GM19043 (cell line): Measurements from ENCODE around the gene WLS.
"Not testable (repeated sequence)": the region's sequence is repeated elsewhere in the genome, so short reads cannot be mapped to it uniquely, and the experiment has no call there.

Source experiments
- ATAC-seq: cut with Tn5 transposase; IDR thresholded peaks from one replicate; pipeline ENCODE4 v1.9.1; 2021; ENCODE audit warnings: low read depth; ENCODE audit not compliant: unreplicated experiment

Gene WLS

GRCh38 chr1:68232289-68233148 is at the start of gene WLS:
TSS of gene WLS (minus strand) at chr1:68232523. CDS start at chr1:68232299, 224 bp downstream.
- no peak for ATAC-seq

GRCh38 chr1:68280286-68280685 is 48.0 kb upstream of the WLS start:
- no peak for ATAC-seq

- no peak for ATAC-seq
Observed at GRCh38 chr1:68279846-68280245, 47.5 kb upstream of the WLS start.

GRCh38 chr1:68278221-68278620 is 45.9 kb upstream of the WLS start:
- no peak for ATAC-seq

- ATAC-seq, result no peak
Observed at GRCh38 chr1:68276448-68276847, 44.1 kb upstream of the WLS start.

GRCh38 chr1:68273530-68273929 is 41.2 kb upstream of the WLS start:
- no peak for ATAC-seq

- ATAC-seq, result no peak
Observed at GRCh38 chr1:68271596-68271995, 39.3 kb upstream of the WLS start.

GRCh38 chr1:68270951-68271350 is 38.6 kb upstream of the WLS start:
- no peak for ATAC-seq

GRCh38 chr1:68269637-68270430 is 37.5 kb upstream of the WLS start:
- ATAC-seq, result no peak

- ATAC-seq, result no peak
Observed at GRCh38 chr1:68268896-68269483, 36.7 kb upstream of the WLS start.

GRCh38 chr1:68256824-68257223 is 24.5 kb upstream of the WLS start:
- not testable (repeated sequence) for ATAC-seq

- ATAC-seq, result no peak
Observed at GRCh38 chr1:68255301-68255700, 23.0 kb upstream of the WLS start.

- no peak for ATAC-seq
Observed at GRCh38 chr1:68254667-68255226, 22.4 kb upstream of the WLS start.

GRCh38 chr1:68237040-68237439 is 4.7 kb upstream of the WLS start:
- no peak for ATAC-seq

- ATAC-seq, result no peak
Observed at GRCh38 chr1:68234094-68234493, 1.8 kb upstream of the WLS start.

- no peak for ATAC-seq
Observed at GRCh38 chr1:68233202-68233601, 879 bp upstream of the WLS start.

GRCh38 chr1:68231627-68232288 is 565 bp downstream of the WLS start:
- ATAC-seq, result no peak

- no peak for ATAC-seq
Observed at GRCh38 chr1:68230901-68231626, 1.3 kb downstream of the WLS start.

- ATAC-seq, result no peak
Observed at GRCh38 chr1:68230484-68230802, 1.9 kb downstream of the WLS start.
